ENCODE measurements around the gene C19orf38.

The C19orf38 gene

GRCh38 chr19:10881403-10882107, 33.3 kb downstream of the C19orf38 start:
- no peak for DNase-seq

GRCh38 chr19:10882108-10882457, 33.9 kb downstream of the C19orf38 start:
- no peak for DNase-seq

GRCh38 chr19:10884274-10884673, 36.1 kb downstream of the C19orf38 start:
- peak; percentile 46 for DNase-seq

GRCh38 chr19:10885201-10886169, 37.3 kb downstream of the C19orf38 start:
- no peak for DNase-seq

- DNase-seq: no peak
Measured at GRCh38 chr19:10887616-10888367, 39.6 kb downstream of the C19orf38 start.

- DNase-seq: no peak
Measured at GRCh38 chr19:10888421-10888866, 40.2 kb downstream of the C19orf38 start.

- no peak for DNase-seq
Measured at GRCh38 chr19:10889880-10890279, 41.7 kb downstream of the C19orf38 start.

GRCh38 chr19:10891405-10892086, 43.3 kb downstream of the C19orf38 start:
- DNase-seq: no peak

GRCh38 chr19:10892256-10892655, 44.0 kb downstream of the C19orf38 start:
- DNase-seq: no peak

GRCh38 chr19:10894911-10895213, 46.6 kb downstream of the C19orf38 start:
- no peak for DNase-seq

GRCh38 chr19:10895363-10895762, 47.1 kb downstream of the C19orf38 start:
- DNase-seq: no peak

GRCh38 chr19:10895920-10896319, 47.7 kb downstream of the C19orf38 start:
- DNase-seq: no peak

- DNase-seq: peak; percentile 59
Measured at GRCh38 chr19:10896851-10897526, 48.8 kb downstream of the C19orf38 start.

- no peak for DNase-seq
Measured at GRCh38 chr19:10898633-10899032, 50.4 kb downstream of the C19orf38 start.

- DNase-seq: peak; percentile 90
Measured at GRCh38 chr19:10899151-10899653, 51.0 kb downstream of the C19orf38 start.

GRCh38 chr19:10907925-10908324, 59.7 kb downstream of the C19orf38 start:
- DNase-seq: no peak

GRCh38 chr19:10908380-10908960, 60.3 kb downstream of the C19orf38 start:
- DNase-seq: no peak

GRCh38 chr19:10911579-10912363, 63.6 kb downstream of the C19orf38 start:
- no peak for DNase-seq

- DNase-seq: no peak
Measured at GRCh38 chr19:10912619-10913018, 64.4 kb downstream of the C19orf38 start.

GRCh38 chr19:10913716-10914340, 65.6 kb downstream of the C19orf38 start:
- DNase-seq: no peak

Measured in hematopoietic multipotent progenitor cell treated with erythropoietin and hydrocortisone succinate and interleukin-3 and kit ligand, for 4 days (in vitro differentiated cells).